HepG2 (cell line): Measurements from ENCODE around the gene POLH. TPM values are rescaled to one million over a fixed set of nuclear protein-coding genes. Genes with fewer than 3 reads are reported as not detected.

Experiments
- ATAC-seq: fragments of 200-7000 bp; cut with Tn5 transposase; 3 replicates; pipeline ENCODE4 v1.9.1; 2020; ENCODE audit warnings: mild to moderate bottlenecking, moderate library complexity
- BruUV-seq: library from RNA; stranded (reverse); fragments of 400-500 nt; replicated peaks from 2 replicates; lab custom pipeline; 2021; lab: Mats Ljungman, UMichigan
- CTCF ChIA-PET: fragments of 300-600 bp; formaldehyde crosslinking; extraction: SDS; loops from one replicate; lab custom pipeline; 2021; ENCODE audit warnings: low total read pairs, inconsistent platforms, low intra/inter-chr PET ratio; lab: Yijun Ruan, JAX
- POLR2A ChIA-PET: fragments of 350-600 bp; sonication (Branson Sonifier 250); formaldehyde crosslinking; loops from one replicate; lab custom pipeline; 2020; ENCODE audit warnings: antibody characterized with exemption, inconsistent platforms; lab: Yijun Ruan, JAX
- DNase-seq: peaks from one replicate; pipeline ENCODE4 v3.0.0-alpha.2; 2015; ENCODE audit warnings: low spot score
- FAIRE-seq: peaks from 3 replicates; lab custom pipeline; 2011; peaks lifted over from hg19 to GRCh38; lab: Jason Lieb, UNC
- H2AFZ ChIP-seq: one replicate; pipeline ENCODE4 v1.6.1; 2011; ENCODE audit warnings: low read length, inconsistent platforms
- H3K27ac ChIP-seq: fragments of 300-600 bp; 3 replicates; pipeline ENCODE4 v1.8.0; 2011; ENCODE audit warnings: mixed run types, mild to moderate bottlenecking, mixed read lengths, low read length, inconsistent platforms; ENCODE audit not compliant: insufficient read depth; ENCODE audit errors: extremely low read length
- H3K27me3 ChIP-seq, 2 experiments: fragments of 200-600 bp in 1 of 2; 2 replicates in 1 of 2; 3 replicates in 1 of 2; pipeline versions ENCODE4 v1.6.0 to v1.8.0; 2011; ENCODE audit warnings: low read length in 2 of 2, mild to moderate bottlenecking in 2 of 2, moderate library complexity in 2 of 2, inconsistent platforms in 1 of 2; ENCODE audit not compliant: insufficient read depth in 2 of 2, control insufficient read depth in 1 of 2
- H3K36me3 ChIP-seq, 2 experiments: fragments of 200-600 bp in 1 of 2; replicated peaks in 1 of 2; 2 replicates in 1 of 2; 3 replicates in 1 of 2; pipeline versions ENCODE4 v1.5.1 to v1.8.0; 2011; ENCODE audit warnings: low read length in 2 of 2, inconsistent platforms in 1 of 2; ENCODE audit not compliant: insufficient read depth in 2 of 2, control insufficient read depth in 1 of 2
- H3K4me1 ChIP-seq: 2 replicates; pipeline ENCODE4 v1.5.1; 2012; ENCODE audit warnings: low read length, inconsistent platforms; ENCODE audit not compliant: insufficient read depth
- H3K4me2 ChIP-seq: 2 replicates; pipeline ENCODE4 v1.6.0; 2011; ENCODE audit warnings: low read depth, low read length, inconsistent platforms
- H3K4me3 ChIP-seq, 3 experiments: fragments of 200-600 bp in 1 of 3; sonication (generic), shearing (Covaris generic) in 1 of 3; replicated peaks in 1 of 3; 2 replicates each; pipeline ENCODE4 v1.5.1; 2011 to 2016; ENCODE audit warnings: low read length in 3 of 3, inconsistent platforms in 2 of 3, low read depth in 2 of 3, mild to moderate bottlenecking in 2 of 3, control low read depth in 1 of 3, mixed read lengths in 1 of 3; ENCODE audit not compliant: insufficient read depth in 1 of 3
- H3K79me2 ChIP-seq: one replicate; pipeline ENCODE4 v1.6.1; 2011; ENCODE audit warnings: low read length, inconsistent platforms; ENCODE audit not compliant: insufficient read depth
- H3K9ac ChIP-seq: 2 replicates; pipeline ENCODE4 v1.6.0; 2011; ENCODE audit warnings: mild to moderate bottlenecking, low read depth, low read length, inconsistent platforms; ENCODE audit not compliant: insufficient read depth
- H3K9me3 ChIP-seq: 2 replicates; pipeline ENCODE4 v1.5.1; 2012; ENCODE audit warnings: mild to moderate bottlenecking, low read length
- H4K20me1 ChIP-seq: 2 replicates; pipeline ENCODE4 v1.6.0; 2011; ENCODE audit warnings: inconsistent platforms, mild to moderate bottlenecking, low read length, moderate library complexity; ENCODE audit not compliant: insufficient read depth
- CCAR2 ChIP-seq: fragments of 200-400 bp; formaldehyde crosslinking; optimal IDR thresholded peaks from 2 replicates; pipeline ENCODE3; 2018; ENCODE audit warnings: low read depth, mild to moderate bottlenecking, low read length, moderate library complexity
- JDP2 ChIP-seq: sonication (generic); formaldehyde crosslinking; IDR thresholded peaks from 2 replicates; pipeline ENCODE4 v1.8.1; 2022; ENCODE audit warnings: missing genetic modification reagents, borderline replicate concordance
- KMT2B ChIP-seq: IDR thresholded peaks from 2 replicates; pipeline ENCODE4 v1.6.1; 2016; ENCODE audit warnings: missing genetic modification reagents, missing compliant biosample characterization
- NFIB ChIP-seq: sonication (generic); formaldehyde crosslinking; IDR thresholded peaks from 2 replicates; pipeline ENCODE4 v1.9.0; 2021; ENCODE audit warnings: missing genetic modification reagents, mild to moderate bottlenecking, borderline replicate concordance
- RBAK ChIP-seq: sonication (generic); formaldehyde crosslinking; IDR thresholded peaks from 2 replicates; pipeline ENCODE4 v1.5.1; 2020; ENCODE audit warnings: mild to moderate bottlenecking, missing genetic modification reagents
- ZMAT3 ChIP-seq: sonication (generic); formaldehyde crosslinking; conservative IDR thresholded peaks from 2 replicates; pipeline ENCODE4 v1.7.0; 2021; ENCODE audit warnings: missing genetic modification reagents
- ZNF160 ChIP-seq: sonication (generic); formaldehyde crosslinking; IDR thresholded peaks from 2 replicates; pipeline ENCODE4 v1.8.0; 2022; ENCODE audit warnings: mild to moderate bottlenecking, inconsistent platforms, missing genetic modification reagents
- WGBS: methylation state at CpG from one replicate; pipeline ENCODE4 v1.1.6; 2017; ENCODE audit warnings: low lambda C conversion rate; 5-methylcytosine and 5-hydroxymethylcytosine counted together
- in situ Hi-C: cut with HindIII; loops from 2 replicates; pipeline ENCODE4 v1.10.0; 2017; ENCODE audit warnings: low pct_unique_long_range_greater_than_20kb; ENCODE audit not compliant: extremely low pct_ligation_motif_present
- intact Hi-C: fragments of 100-400 bp; cut with micrococcal nuclease; formaldehyde crosslinking; loops from one replicate; pipeline ENCODE4 v1.10.0; 2022; ENCODE audit not compliant: unreplicated experiment
- polyA plus RNA-seq, 8 experiments: library from polyadenylated mRNA; depleted of rRNA in 3 of 8; stranded (reverse) in 7 of 8; unstranded in 1 of 8; fragments of >200 nt; fragmentation: Illumina TruSeq in 4 of 8; extraction: Trizol in 4 of 8; gene quantifications; 2 replicates each; pipeline versions ENCODE4 v1.2.1 to v1.2.3, GENCODE V29; 2011 to 2016; ENCODE audit warnings: low read depth in 4 of 8, missing spikeins in 1 of 8, mixed read lengths in 1 of 8; ENCODE audit not compliant: insufficient read depth in 1 of 8
- total RNA-seq, 5 experiments: library from RNA; depleted of rRNA; stranded (reverse); fragments of >200 nt; fragmentation: Illumina TruSeq; extraction: Trizol; gene quantifications; 2 replicates each; pipeline ENCODE4 v1.2.3, GENCODE V29; 2016; ENCODE audit warnings: low read depth in 1 of 5
- TF ChIP-seq, protein P1 (sequence below): sonication (generic); formaldehyde crosslinking; IDR thresholded peaks from 2 replicates; pipeline ENCODE4 v1.4.0; 2020; ENCODE audit warnings: missing genetic modification reagents, borderline replicate concordance
- TF ChIP-seq, protein P2 (sequence below): sonication (generic); formaldehyde crosslinking; IDR thresholded peaks from 2 replicates; pipeline ENCODE4 v1.8.0; 2022; ENCODE audit warnings: mild to moderate bottlenecking, missing genetic modification reagents
- TF ChIP-seq, protein P3 (sequence below): sonication (generic); formaldehyde crosslinking; IDR thresholded peaks from 2 replicates; pipeline ENCODE4 v1.5.0; 2020; ENCODE audit warnings: missing genetic modification reagents
- TF ChIP-seq, protein P4 (sequence below): sonication (generic); formaldehyde crosslinking; IDR thresholded peaks from 2 replicates; pipeline ENCODE4 v1.5.0; 2020; ENCODE audit warnings: mild to moderate bottlenecking, low read depth, missing genetic modification reagents, borderline replicate concordance
- TF ChIP-seq, protein P5 (sequence below): sonication (generic); formaldehyde crosslinking; IDR thresholded peaks from 2 replicates; pipeline ENCODE4 v1.4.0; 2020; ENCODE audit warnings: missing genetic modification reagents
- TF ChIP-seq, protein P6 (sequence below), 2 experiments: fragments of 450-650 bp in 1 of 2; sonication (generic) in 1 of 2; formaldehyde crosslinking; IDR thresholded peaks; 2 replicates each; pipeline versions ENCODE4 v1.5.0 to v1.8.0; 2020 to 2022; ENCODE audit warnings: mild to moderate bottlenecking in 1 of 2, missing genetic modification reagents in 1 of 2

The POLH gene
- total and polyA plus RNA-seq, 2 of the 13 experiments (the other 11 are each of a cell fraction or from before 2014, with no cell fraction given): 11.6 to 25.0 TPM

DNA sequence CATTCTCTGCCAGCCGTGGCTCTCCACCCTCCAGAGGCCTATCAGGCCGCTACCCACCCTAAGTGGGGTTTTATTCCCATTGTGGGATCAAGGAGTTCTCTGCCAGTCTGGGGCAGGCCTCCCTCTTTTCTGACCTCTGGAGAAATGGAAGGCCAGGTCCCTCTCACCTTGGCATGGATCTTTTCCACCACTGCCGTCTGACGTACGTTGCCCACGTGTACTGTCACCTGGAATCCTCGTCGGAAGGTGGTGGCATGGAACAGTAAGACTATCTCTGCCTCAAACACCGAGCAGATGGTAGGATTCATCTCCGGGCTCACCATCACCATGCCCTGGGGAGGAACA, 45.8 kb downstream of the POLH start:
- H2AFZ ChIP-seq: no peak overlapping the region
- ATAC-seq (no peak), FAIRE-seq (no peak), DNase-seq (no peak)
- H3K9me3 ChIP-seq: no peaks in the 10 kb centered on the region
- in situ Hi-C loops: no loop called here
- ChIA-PET POLR2A (interaction anchor here (1.5 kb wide), 1 partner anchor 47 kb away, joined by 3 read pairs; no protein-coding TSS in a partner anchor), CTCF (no interaction called here)
- intact Hi-C loops: no loop called here
- H3K79me2 ChIP-seq: peaks cover under 1% of the 10 kb centered on the region
- H3K4me1 ChIP-seq: peaks cover 16% of the 10 kb centered on the region
- H3K9ac ChIP-seq: no peak overlapping the region
- no peaks in the 10 kb centered on the region for H3K27me3 ChIP-seq
- H3K4me2 ChIP-seq: no peak overlapping the region
- H3K27ac ChIP-seq: no peak overlapping the region
- WGBS: 98% methylated on average over 9 of the region's 10 CpGs
- H3K4me3 ChIP-seq: no peak overlapping the region
- H3K36me3 ChIP-seq: peaks cover 44 to 61% of the 10 kb centered on the region in 2 experiments
- H4K20me1 ChIP-seq: no peaks in the 10 kb centered on the region
- no TSS peak for BruUV-seq
- TF ChIP-seq, protein P1, sequence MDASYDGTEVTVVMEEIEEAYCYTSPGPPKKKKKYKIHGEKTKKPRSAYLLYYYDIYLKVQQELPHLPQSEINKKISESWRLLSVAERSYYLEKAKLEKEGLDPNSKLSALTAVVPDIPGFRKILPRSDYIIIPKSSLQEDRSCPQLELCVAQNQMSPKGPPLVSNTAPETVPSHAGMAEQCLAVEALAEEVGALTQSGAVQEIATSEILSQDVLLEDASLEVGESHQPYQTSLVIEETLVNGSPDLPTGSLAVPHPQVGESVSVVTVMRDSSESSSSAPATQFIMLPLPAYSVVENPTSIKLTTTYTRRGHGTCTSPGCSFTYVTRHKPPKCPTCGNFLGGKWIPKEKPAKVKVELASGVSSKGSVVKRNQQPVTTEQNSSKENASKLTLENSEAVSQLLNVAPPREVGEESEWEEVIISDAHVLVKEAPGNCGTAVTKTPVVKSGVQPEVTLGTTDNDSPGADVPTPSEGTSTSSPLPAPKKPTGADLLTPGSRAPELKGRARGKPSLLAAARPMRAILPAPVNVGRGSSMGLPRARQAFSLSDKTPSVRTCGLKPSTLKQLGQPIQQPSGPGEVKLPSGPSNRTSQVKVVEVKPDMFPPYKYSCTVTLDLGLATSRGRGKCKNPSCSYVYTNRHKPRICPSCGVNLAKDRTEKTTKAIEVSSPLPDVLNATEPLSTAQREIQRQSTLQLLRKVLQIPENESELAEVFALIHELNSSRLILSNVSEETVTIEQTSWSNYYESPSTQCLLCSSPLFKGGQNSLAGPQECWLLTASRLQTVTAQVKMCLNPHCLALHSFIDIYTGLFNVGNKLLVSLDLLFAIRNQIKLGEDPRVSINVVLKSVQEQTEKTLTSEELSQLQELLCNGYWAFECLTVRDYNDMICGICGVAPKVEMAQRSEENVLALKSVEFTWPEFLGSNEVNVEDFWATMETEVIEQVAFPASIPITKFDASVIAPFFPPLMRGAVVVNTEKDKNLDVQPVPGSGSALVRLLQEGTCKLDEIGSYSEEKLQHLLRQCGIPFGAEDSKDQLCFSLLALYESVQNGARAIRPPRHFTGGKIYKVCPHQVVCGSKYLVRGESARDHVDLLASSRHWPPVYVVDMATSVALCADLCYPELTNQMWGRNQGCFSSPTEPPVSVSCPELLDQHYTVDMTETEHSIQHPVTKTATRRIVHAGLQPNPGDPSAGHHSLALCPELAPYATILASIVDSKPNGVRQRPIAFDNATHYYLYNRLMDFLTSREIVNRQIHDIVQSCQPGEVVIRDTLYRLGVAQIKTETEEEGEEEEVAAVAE: no peak
- TF ChIP-seq JDP2: no peak
- TF ChIP-seq, protein P2, sequence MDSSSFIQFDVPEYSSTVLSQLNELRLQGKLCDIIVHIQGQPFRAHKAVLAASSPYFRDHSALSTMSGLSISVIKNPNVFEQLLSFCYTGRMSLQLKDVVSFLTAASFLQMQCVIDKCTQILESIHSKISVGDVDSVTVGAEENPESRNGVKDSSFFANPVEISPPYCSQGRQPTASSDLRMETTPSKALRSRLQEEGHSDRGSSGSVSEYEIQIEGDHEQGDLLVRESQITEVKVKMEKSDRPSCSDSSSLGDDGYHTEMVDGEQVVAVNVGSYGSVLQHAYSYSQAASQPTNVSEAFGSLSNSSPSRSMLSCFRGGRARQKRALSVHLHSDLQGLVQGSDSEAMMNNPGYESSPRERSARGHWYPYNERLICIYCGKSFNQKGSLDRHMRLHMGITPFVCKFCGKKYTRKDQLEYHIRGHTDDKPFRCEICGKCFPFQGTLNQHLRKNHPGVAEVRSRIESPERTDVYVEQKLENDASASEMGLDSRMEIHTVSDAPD (CRISPR knock-in tag): no peak
- TF ChIP-seq KMT2B (CRISPR knock-in tag): no peak
- TF ChIP-seq RBAK (CRISPR knock-in tag): no peak
- TF ChIP-seq, protein P3, sequence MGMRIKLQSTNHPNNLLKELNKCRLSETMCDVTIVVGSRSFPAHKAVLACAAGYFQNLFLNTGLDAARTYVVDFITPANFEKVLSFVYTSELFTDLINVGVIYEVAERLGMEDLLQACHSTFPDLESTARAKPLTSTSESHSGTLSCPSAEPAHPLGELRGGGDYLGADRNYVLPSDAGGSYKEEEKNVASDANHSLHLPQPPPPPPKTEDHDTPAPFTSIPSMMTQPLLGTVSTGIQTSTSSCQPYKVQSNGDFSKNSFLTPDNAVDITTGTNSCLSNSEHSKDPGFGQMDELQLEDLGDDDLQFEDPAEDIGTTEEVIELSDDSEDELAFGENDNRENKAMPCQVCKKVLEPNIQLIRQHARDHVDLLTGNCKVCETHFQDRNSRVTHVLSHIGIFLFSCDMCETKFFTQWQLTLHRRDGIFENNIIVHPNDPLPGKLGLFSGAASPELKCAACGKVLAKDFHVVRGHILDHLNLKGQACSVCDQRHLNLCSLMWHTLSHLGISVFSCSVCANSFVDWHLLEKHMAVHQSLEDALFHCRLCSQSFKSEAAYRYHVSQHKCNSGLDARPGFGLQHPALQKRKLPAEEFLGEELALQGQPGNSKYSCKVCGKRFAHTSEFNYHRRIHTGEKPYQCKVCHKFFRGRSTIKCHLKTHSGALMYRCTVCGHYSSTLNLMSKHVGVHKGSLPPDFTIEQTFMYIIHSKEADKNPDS (CRISPR knock-in tag): no peak
- TF ChIP-seq, protein P4, sequence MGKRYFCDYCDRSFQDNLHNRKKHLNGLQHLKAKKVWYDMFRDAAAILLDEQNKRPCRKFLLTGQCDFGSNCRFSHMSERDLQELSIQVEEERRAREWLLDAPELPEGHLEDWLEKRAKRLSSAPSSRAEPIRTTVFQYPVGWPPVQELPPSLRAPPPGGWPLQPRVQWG (CRISPR knock-in tag): no peak
- no peak for TF ChIP-seq CCAR2
- no peak for TF ChIP-seq ZNF160 (CRISPR knock-in tag)
- TF ChIP-seq, protein P5, sequence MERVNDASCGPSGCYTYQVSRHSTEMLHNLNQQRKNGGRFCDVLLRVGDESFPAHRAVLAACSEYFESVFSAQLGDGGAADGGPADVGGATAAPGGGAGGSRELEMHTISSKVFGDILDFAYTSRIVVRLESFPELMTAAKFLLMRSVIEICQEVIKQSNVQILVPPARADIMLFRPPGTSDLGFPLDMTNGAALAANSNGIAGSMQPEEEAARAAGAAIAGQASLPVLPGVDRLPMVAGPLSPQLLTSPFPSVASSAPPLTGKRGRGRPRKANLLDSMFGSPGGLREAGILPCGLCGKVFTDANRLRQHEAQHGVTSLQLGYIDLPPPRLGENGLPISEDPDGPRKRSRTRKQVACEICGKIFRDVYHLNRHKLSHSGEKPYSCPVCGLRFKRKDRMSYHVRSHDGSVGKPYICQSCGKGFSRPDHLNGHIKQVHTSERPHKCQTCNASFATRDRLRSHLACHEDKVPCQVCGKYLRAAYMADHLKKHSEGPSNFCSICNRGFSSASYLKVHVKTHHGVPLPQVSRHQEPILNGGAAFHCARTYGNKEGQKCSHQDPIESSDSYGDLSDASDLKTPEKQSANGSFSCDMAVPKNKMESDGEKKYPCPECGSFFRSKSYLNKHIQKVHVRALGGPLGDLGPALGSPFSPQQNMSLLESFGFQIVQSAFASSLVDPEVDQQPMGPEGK: no peak
- TF ChIP-seq, protein P6, sequence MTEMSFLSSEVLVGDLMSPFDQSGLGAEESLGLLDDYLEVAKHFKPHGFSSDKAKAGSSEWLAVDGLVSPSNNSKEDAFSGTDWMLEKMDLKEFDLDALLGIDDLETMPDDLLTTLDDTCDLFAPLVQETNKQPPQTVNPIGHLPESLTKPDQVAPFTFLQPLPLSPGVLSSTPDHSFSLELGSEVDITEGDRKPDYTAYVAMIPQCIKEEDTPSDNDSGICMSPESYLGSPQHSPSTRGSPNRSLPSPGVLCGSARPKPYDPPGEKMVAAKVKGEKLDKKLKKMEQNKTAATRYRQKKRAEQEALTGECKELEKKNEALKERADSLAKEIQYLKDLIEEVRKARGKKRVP (CRISPR knock-in tag; IDR thresholded peaks at IDR 0.05): no peak
- TF ChIP-seq ZMAT3 (CRISPR knock-in tag): no peak
- TF ChIP-seq NFIB (CRISPR knock-in tag): no peak
